Measurements from ENCODE around the gene ADD3.
"Not testable (repeated sequence)": the region's sequence is repeated elsewhere in the genome, so short reads cannot be mapped to it uniquely, and the experiment has no call there.

The ADD3 gene

GRCh38 chr10:110110338-110110737 lies 102.6 kb downstream of the ADD3 start:
- DNase-seq, result no peak

- no peak for DNase-seq
Measured at GRCh38 chr10:110113670-110114337, 106.0 kb downstream of the ADD3 start.

GRCh38 chr10:110114668-110115067 lies 106.9 kb downstream of the ADD3 start:
- DNase-seq, result not testable (repeated sequence)

GRCh38 chr10:110115784-110116520 lies 108.2 kb downstream of the ADD3 start:
- no peak for DNase-seq

GRCh38 chr10:110118891-110119621 lies 111.3 kb downstream of the ADD3 start:
- DNase-seq, result no peak

- no peak for DNase-seq
Measured at GRCh38 chr10:110123594-110123993, 115.8 kb downstream of the ADD3 start.

- DNase-seq, result no peak
Measured at GRCh38 chr10:110129490-110129889, 121.7 kb downstream of the ADD3 start.

GRCh38 chr10:110134917-110135316 lies 127.1 kb downstream of the ADD3 start:
- no peak for DNase-seq

- not testable (repeated sequence) for DNase-seq
Measured at GRCh38 chr10:110135836-110136235, 128.1 kb downstream of the ADD3 start.

GRCh38 chr10:110137142-110137545 lies 129.4 kb downstream of the ADD3 start:
- peak; percentile 64 for DNase-seq

- DNase-seq, result peak; percentile 60
Measured at GRCh38 chr10:110138197-110138812, 130.5 kb downstream of the ADD3 start.

GRCh38 chr10:110141185-110141584 lies 133.4 kb downstream of the ADD3 start:
- DNase-seq, result no peak

GRCh38 chr10:110141871-110142635 lies 134.3 kb downstream of the ADD3 start:
- no peak for DNase-seq

- no peak for DNase-seq
Measured at GRCh38 chr10:110142965-110143364, 135.2 kb downstream of the ADD3 start.

- no peak for DNase-seq
Measured at GRCh38 chr10:110144507-110144906, 136.7 kb downstream of the ADD3 start.

- DNase-seq, result no peak
Measured at GRCh38 chr10:110147961-110148360, 140.2 kb downstream of the ADD3 start.

- no peak for DNase-seq
Measured at GRCh38 chr10:110149259-110149658, 141.5 kb downstream of the ADD3 start.

- no peak for DNase-seq
Measured at GRCh38 chr10:110150046-110150445, 142.3 kb downstream of the ADD3 start.

- DNase-seq, result no peak
Measured at GRCh38 chr10:110150981-110151380, 143.2 kb downstream of the ADD3 start.

GRCh38 chr10:110151467-110151866 lies 143.7 kb downstream of the ADD3 start:
- DNase-seq, result no peak

- DNase-seq, result no peak
Measured at GRCh38 chr10:110151971-110152370, 144.2 kb downstream of the ADD3 start.

- no peak for DNase-seq
Measured at GRCh38 chr10:110153396-110153795, 145.6 kb downstream of the ADD3 start.
